ENCODE measurements around the gene TSC22D1.

DNA sequence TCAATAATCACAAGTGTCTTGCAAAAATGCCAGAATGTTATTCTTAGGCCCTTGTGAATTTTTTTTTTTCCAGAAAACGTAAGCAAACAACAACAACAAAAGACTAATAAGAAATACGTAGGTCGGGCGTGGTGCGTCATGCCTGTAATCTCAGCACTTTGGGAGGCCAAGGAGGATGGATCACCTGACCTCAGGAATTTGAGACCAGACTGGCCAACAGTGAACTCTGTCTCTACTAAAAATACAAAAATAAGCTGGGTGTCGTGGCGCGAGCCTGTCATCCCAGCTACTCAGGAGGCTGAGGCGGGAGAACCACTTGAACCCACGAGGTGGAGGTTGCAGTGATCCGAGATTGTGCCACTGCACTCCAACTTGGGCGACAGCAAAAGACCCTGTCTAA lies 20.9 kb downstream of the TSC22D1 start:
- TF ChIP-seq, protein P1, sequence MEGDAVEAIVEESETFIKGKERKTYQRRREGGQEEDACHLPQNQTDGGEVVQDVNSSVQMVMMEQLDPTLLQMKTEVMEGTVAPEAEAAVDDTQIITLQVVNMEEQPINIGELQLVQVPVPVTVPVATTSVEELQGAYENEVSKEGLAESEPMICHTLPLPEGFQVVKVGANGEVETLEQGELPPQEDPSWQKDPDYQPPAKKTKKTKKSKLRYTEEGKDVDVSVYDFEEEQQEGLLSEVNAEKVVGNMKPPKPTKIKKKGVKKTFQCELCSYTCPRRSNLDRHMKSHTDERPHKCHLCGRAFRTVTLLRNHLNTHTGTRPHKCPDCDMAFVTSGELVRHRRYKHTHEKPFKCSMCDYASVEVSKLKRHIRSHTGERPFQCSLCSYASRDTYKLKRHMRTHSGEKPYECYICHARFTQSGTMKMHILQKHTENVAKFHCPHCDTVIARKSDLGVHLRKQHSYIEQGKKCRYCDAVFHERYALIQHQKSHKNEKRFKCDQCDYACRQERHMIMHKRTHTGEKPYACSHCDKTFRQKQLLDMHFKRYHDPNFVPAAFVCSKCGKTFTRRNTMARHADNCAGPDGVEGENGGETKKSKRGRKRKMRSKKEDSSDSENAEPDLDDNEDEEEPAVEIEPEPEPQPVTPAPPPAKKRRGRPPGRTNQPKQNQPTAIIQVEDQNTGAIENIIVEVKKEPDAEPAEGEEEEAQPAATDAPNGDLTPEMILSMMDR (IDR thresholded peaks at IDR 0.05; ENCODE audit: poor library complexity) = no peak
- TF ChIP-seq EZH2 (IDR thresholded peaks at IDR 0.05; ENCODE audit: borderline replicate concordance) = no peak

Data from hepatocyte (in vitro differentiated cells).